ENCODE measurements around the gene ADAM19.

GRCh38 chr5:157538311-157538710 is 37.3 kb downstream of the ADAM19 start:
- TF ChIP-seq CTCF (IDR thresholded peaks at IDR 0.05) (no peak), POLR2A (IDR thresholded peaks at IDR 0.05) (no peak)
